GM19023 (cell line): ENCODE measurements around the gene PRDM16.
"Not testable (repeated sequence)": the region's sequence is repeated elsewhere in the genome, so short reads cannot be mapped to it uniquely, and the experiment has no call there.

Source experiments
- ATAC-seq: cut with Tn5 transposase; IDR thresholded peaks from one replicate; pipeline ENCODE4 v1.9.1; 2021; ENCODE audit warnings: mild to moderate bottlenecking, moderate library complexity; ENCODE audit not compliant: unreplicated experiment

PRDM16 gene

DNA sequence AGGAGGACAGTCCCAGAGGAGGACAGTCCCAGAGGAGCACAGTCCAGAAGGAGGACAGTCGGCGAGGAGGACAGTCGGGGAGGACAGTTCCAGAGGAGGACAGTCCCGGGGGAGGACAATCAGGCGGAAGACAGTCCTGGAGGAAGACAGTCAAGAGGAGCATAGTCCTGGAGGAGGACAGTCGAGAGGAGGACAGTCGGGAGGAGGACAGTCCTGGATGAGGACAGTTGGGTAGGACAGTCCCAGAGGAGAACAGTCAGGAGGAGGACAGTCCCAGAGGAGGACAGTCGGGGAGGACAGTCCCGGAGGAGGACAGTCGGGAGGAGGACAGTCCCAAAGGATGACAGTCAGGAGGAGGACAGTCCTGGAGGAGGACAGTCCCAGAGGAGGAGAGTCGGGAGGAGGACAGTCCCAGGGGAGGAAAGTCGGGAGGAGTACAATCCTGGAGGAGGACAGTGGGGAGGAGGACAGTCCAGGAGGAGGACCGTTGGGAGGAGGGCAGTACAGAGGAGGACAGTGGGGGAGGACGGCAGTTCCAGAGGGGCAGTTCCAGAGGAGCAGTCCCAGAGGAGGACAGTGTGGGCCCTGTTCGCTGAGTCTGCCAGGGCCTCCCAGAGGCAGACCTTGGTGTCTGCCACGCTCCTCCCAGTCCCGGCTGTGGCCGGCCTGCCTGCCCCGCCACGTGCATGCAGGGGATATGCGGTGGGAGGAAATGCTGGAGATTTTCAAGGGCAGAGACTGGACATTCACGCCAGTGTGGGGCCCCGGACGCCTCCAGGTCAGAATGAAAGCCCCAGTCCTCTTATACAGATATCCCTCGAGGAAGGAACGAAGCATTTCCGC is 201.6 kb downstream of the PRDM16 start:
- ATAC-seq = no peak

DNA sequence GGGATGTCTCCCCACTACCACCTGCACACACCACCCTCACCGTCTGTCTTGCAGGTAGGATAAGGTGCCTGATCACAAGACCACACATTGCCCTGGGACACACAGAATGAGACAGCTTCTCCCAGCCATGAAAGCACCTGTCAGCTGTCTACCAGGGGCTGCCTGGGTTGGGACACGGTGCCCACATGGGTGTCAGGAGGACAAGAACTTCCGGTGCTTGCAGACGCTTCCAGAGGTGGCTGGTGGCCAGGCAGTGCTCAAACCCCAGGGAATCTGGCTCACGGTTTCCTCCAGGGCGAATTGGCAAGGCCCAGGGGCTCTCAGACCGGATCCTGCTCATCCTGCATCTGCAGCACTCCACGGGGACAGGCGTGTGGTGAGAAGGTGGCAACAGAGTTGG is 202.9 kb downstream of the PRDM16 start:
- no peak for ATAC-seq

DNA sequence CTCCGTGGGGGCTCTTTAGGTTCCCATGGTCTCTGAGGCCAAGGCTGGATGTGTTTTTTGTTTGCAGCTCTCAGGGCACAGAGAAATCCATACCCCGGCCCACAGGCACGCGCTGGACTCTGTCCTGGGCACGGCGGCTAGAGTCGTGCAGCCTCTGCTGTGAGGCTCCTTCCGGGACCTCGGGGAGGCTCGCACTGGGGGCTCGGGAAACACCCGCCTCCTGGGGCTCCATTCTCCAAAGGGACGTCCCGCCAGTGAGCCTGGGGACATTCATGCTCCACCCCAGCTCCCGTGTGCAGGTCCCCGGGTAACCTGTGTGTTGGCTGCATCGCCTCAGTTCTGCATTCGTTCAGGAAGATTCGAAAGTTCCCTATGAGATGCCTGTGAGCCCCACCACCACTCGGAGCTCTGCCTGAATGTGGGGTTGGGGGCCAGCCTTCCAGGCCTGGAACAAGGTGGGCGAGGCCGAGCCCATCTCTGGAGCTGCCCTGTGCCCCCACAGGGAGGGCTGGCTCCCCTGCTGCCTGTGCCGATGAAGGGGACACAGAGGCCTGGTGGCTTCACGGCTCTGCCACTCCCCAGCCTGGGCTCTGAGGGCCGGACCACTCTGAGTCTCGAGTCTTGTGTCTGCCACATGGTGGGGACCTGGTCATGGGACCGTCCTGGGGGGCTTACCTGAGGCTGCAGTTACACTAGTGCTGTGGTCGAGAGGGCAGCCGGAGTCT is 203.5 kb downstream of the PRDM16 start:
- ATAC-seq = no peak

DNA sequence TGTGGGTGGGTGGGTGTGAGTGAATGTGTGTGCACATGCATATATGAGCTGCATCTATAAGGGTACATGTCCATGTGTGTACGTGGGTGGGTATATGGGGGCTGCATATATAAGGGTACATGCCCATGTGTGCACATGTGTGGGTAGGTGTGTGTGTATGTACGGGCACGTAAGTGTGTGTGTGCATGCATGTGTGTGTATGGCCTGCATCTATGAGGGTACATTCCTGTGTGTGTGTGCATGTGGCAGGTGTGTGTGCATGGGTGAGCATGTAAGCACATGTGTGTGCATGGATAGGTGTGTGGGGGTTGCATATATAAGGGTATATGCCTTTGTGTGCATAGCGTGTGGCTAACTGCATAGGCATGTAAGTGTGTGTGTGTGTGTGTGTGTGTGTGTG is 204.4 kb downstream of the PRDM16 start:
- no peak for ATAC-seq

DNA sequence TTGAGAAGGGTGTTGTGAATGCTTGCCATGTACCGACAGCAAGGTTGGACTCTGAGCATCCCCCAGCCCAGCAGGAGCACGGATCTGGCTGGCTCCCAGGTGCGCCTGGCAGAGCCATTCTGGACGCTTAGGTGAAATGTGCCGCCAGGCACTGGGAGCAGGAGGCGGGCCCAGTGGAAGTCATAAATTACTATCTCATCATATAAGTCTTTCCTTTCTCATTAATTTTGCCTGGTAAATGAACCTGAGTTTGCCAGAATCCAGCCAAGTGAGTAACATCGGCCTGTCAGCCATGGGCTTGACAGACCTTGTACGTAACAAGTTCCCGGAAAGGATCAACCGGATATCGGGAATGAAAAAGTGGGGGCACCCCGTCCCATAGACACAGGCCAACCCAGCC is 206.0 kb downstream of the PRDM16 start:
- ATAC-seq = no peak

DNA sequence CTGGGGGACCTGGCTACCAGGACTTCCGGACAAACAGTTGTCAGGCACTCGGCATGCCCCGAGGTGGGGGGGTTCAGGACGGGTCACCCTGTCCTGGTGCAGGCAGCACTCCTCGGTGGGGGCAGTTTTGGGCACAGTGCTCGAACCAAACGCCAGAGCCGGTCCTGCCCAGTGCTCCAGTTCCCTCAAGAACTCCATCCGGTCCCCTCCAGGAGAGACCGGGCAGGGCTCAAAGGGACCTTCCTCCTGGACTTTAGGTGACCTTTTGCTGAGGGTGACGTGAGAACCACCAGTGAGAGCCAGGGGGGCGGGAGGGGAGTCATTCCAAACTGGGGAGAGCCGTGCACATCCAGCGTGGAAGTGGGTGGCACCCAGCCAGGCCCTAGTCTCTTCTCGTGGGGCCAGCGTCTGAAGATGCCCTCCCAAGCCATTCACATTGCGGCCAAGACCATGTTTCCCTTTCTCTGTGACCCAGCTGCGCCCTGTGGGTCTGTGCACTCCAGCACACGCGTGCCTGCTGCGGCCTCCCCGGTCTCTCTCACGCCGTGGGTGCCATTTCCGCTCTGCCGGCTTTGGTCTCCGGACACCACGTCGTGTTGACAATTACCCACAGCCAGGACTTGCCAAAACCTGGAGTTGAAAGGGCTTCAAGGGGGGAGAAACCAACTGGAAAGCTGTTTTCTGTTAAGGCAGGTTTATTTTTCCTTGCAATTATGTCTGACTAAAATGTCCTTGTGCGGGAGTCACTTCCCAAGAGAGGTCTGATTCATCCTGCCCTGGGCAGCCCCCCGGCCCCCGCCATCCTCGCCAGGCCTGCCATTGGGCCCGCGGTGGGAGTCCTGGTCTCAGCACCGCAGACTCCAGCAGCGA is 206.7 kb downstream of the PRDM16 start:
- ATAC-seq = no peak

DNA sequence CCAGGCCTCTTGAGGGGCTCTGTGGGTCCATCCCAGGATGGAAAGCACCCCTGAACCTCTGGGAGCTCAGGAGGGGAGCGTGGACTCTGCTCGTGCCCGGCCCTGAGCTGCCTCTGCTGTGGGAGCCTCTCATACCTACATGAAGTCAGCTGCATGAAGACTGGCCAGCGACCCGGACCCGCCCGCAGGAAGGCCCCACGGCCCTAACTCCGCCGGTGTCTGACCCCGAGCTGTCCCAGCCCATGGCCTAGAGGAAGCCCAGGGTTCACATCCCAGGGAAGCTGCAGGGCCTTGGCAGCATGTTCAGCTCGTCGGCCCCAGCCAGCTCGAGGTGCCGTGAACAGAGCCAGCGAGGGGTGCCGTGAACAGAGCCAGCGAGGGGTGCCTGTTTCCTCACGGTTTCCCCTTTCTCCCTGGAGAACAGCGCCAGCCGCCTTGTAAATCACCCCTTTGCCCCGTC is 207.4 kb downstream of the PRDM16 start:
- no peak for ATAC-seq

DNA sequence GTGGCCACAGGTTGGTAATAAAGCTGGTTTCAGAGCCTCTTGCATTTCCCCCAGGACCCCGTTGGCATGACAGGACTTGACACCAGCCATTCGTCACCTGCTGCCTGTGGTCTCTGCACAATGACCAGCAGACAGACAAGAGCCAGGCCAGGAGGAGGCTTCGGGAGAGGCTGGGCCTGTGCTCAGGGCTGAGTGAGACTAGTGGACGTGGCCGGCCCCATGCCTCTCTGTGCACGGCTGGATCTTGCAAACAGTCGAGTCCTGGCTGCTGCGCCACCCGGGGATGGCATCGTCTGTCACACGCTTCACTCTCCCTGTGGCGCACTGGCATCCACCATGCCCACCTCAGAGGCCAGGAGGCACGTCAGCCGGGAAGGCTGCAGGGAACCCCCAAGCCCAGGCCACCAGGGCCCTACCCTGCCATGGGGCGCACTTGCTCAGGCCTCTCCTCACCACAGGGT is 208.0 kb downstream of the PRDM16 start:
- ATAC-seq = no peak

DNA sequence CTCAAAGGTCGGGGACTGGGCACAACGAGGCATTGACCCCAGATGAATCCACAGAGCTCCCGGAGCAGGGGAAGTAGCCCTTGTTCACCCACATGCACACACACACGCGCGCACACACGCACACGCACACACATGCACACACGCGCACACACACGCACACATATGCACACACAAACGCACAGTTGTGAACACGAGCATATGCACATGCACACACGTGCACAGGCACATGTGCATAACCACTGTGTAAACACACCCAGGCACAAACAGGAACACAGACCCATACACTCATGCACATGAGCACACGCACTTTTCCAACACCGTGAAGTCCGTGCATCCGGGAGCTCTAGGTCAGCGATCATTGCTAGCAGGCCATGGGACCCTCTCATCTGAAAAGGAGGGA is 208.6 kb downstream of the PRDM16 start:
- ATAC-seq = no peak

DNA sequence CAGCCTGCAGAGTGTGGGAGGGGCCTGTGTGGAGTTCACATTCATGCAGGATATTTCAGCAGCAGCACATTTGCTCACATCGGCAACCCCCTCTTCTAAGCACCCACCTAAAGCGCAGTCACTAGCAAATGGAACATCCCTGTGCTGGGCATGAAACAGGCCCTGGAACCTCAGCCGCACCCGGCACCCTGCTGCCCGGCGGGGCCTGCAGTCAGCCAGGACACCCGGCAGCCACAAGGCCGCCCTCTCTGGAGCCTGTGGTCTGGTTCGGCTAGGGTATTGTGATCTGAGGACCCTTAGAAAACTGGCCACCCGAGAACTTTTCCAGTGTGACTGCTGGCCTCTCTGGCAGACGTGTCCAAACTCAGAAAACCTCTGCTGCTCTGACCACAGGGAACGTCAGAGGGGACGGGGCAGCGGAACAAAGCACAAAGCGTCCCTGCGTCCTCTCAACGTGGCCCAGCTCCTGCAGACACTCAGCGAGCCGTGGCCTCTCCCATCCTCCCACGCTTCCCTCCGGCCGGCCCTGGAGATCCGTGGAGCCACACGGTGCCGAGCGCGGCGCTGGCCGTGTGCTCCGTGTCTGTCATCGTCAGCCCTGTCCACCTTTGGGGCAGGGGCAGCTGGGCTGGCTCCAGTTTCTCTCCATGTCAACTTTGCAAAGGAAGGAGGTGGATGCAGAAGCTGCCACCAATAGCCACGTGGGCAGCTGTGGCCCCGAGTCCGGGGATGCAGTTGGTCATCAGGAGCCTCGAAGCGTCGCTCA is 209.6 kb downstream of the PRDM16 start:
- ATAC-seq = no peak

DNA sequence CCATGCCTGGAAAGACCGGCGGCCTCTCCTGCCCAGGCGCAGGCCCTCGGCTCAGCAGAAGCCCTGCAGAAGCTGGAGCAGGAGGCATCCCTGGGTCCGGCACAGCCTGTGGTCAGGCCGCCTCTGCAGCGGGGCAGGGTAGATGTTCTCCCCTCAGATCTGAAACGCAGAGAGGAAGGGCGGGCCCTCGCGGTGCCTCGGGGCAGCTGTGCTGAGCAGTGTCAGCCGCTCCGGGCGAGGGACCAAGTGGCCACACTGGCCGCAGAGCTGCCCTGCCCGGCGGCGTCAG is 210.1 kb downstream of the PRDM16 start:
- no peak for ATAC-seq

DNA sequence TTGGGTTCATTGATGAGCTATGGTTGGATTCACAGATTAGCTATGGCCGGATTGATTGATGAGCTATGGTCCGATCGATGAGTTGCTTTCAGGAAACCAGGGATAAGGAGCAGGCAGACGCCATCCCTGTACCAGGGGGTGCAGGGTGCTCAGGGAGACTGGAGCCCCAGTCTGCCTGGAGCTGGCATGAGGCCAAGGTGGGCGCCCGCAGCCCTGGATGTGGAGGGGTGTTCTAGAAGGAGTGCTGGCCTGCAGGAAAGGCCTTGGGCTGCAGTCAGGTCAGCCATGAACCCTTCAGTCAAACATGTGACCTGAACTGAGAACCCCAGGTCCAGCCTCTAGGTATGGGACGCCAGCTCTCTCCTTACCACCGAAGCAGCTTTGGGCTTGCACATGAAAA is 212.7 kb downstream of the PRDM16 start:
- ATAC-seq = no peak

DNA sequence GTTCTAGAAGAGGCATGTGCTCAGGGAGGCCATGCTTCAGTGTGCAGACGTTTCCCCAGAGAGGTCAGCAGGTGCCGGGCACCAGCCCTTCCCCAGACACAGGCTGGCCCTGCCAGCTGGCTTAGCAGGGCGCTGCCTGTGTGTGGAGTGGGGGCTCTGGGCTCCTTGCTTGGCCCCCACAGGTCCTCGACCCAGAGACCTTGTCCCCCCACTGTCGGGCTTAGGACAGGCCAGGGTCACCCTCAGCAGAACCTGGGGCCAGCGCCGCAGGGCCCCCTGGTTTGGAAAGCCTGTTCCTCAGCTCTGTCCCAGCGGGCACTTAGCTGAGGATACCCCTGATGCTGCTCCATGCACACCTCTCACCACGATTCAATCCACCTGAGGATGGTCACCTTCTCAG is 213.2 kb downstream of the PRDM16 start:
- no peak for ATAC-seq

DNA sequence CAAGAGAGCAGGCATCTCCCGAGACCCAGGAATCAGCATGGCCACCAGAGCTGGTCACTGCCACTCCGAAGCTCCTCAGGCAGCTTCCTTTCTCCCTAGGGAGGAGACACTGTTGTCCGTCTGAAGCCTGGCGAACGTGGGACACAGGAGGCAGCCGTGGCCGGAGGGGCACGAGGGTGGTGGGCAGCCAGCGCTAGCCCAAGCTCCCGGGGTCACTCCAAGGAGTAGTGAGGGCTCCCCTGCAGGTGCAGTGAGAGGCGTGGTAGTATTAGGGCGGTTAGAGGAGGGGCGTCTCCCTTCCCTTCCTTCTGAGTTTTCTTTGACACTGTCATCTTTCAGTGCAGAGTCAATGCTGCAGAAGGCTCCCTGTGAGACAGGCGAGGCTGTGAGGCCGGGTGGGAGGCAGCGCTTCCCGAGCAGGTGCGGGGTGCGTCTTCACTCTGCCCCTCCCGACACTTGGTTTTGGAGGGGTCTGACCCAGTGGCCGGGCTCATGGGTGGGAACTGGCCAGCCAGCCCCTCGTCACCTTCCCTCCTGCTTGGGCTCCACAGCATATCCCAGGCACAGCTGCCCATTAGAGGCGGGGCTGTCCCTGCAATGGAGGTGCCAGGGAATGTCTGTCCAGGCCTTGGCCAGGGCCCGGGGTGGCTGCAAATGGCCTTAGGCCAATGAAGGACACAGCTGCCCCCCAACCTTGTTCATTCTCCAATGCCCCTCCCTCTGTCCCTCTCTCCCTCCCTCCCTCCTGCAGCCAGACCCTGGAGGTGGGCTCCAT is 213.8 kb downstream of the PRDM16 start:
- ATAC-seq = no peak

DNA sequence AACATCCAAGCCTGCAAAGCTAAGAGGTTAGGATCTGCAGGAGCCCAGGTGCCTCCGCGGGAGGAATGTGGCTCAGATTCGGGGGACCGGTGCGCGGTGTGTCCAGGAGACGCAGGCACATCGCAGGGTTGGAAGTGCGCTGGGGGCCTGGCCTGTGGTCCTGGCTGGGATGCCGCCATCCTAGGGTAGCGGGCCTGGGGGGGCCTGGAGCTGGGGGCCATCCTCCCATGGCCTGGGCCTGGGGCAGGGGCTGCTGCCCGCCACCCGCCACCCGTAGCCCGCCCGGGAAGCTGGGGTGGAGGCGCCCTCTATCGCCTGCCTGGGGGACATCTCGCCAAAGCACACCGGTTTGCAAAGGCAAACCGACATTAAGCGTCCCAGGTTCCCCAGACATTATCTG is 214.8 kb downstream of the PRDM16 start:
- no peak for ATAC-seq

DNA sequence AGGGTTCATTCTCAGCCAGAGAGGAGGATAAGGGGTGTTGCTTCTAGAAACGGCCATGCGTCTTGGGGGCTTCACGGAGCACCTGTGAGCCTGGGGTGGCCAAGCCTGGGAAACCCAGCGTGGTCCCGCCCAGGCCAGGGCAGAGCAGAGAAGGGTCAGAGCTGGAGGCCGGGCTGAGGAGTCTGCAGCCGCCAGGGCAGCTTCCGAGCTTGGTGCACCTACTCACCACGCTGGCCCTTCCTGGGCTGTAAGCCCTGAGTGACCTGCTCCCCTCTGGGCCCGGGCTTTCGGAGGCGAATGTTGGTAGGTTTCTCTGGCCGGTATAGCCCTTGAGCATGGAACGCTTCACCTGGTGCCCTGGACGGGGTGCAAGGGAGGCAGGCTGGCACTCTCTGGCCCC is 215.7 kb downstream of the PRDM16 start:
- no peak for ATAC-seq

DNA sequence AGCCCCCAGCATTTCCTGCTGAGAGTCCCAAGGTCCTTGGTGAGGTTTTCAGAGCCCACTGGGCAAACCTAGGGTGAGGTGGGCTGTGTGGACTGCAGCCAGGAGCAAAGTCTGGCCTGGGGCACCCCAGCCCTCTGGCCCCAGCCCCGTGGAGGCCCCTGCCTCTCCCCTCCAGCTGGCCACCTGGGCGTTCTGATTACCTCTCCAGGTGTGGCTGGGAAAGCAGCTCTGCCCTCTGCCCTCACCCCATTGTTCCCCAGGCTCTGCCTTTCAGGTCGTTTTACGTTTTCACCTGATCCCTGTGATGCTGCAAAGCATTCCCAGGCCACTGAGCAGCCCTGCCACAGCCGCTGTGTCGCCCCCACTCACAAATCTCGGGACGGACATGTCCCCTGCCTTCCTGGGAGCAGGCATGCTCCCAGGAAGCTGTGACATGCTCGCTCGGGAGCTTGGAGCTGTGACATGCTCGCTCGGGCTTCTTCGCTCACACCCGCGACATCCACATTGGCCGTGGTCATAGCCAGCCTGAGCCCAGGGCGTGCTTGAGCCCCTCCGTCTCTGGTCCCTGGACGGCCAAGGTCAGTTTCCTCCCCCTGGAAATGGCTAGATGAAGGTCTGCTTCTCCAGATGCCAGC is 216.2 kb downstream of the PRDM16 start:
- no peak for ATAC-seq

DNA sequence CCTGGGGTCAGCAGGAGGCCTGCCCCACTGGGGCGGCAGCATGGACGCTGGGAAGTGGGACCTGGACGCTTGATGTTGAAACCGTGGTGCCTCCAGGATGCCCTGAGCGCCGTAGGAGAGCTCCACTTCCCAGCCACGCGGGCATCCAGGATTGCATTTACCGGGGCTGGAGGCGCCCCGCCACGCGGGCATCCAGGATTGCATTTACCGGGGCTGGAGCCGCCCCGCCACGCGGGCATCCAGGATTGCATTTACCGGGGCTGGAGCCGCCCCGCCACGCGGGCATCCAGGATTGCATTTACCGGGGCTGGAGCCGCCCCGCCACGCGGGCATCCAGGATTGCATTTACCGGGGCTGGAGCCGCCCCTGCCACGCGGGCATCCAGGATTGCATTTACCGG is 218.1 kb downstream of the PRDM16 start:
- ATAC-seq = not testable (repeated sequence)

DNA sequence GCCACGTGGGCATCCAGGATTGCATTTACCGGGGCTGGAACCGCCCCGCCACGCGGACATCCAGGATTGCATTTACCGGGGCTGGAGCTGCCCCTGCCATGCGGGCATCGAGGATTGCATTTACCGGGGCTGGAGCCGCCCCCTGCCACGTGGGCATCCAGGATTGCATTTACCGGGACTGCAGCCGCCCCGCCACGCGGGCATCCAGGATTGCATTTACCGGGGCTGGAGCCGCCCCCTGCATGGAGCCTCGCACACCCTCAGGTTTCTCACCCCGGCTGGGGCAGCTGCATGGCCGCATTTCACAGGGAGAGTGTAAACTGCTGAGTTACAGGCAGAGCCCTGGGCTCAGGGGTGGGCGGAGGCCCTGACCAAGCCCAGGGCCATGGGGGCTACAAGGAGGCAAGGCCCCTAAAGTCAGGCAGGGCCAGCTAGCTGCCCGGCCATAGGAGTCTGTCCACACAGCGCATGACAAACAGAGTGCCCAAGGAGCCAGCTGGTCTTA is 218.7 kb downstream of the PRDM16 start:
- ATAC-seq = no peak
